ENCODE measurements around the gene B4GALT2.

B4GALT2 gene

DNA sequence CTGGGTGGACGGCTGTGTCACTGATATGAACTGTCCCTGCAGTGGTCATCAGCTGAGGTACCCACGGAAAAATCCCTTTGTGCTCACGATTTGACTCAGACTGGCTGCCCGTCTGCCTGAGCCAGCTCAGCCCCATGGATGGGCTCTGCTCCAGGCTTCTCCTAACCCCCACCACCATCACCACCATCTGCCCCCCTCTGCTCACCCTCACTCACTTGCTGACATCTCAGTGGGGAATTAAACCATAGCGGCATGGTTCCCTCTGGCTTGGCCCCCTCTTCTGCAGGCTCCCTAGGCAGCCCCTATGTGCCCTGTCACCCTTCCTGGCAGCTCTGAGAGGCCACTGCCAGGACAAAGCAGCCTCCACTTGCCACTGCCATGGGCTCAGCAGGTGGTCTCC lies 34.9 kb downstream of the B4GALT2 start:
- no peak for DNase-seq

DNA sequence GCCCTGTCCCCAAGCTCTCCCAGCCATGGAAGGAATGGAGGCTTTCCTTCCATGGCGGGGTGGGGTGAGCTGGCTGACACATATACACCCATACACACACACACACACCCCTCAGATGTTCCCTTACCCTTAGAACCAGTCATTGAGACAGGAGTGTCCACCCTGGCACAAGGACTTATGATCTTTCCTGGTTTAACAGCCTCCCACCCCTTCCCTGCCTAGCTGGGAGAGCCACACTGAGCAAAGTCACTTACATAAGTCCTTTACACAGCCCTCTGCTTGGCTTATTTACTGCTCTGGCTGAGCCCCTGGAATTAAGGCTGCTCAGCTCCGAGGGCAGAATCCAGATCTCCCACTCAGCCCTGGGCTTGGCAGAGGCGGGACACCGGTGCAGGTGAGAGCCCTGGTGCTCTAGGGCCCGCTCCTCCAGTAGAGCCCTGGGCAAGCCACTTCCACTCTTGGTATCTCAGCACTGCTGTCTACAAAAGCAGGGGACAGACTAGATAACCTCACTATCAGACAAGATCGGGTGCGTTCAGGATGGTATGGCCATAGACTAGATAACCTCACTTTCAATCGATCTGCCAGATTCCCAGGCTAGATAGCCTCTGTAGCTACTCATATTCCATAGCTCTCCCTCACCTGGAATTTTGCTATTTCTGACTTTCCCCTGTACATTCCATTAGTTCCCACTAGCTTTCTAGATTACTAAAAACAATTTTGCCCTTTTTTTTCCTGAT lies 35.5 kb downstream of the B4GALT2 start:
- DNase-seq, result no peak

DNA sequence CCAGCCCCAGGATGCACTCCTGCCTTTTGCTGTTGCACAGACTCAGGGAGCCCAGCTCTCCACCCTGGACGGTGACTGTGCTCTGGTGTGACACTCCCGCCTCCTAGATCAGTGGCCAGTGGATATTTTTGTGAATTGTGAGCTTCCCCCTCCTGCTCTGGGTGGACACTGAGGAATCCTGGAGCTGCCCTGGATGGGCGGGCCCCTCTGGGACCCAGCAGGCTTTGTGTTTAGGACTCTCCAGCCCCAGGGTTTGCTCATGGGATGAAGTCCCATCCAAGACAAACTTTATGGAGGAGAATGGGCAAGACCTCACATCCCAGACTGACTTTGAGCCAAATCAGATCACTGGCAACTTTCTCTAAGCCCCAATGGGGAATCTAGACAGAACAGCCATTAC lies 36.2 kb downstream of the B4GALT2 start:
- no peak for DNase-seq

DNA sequence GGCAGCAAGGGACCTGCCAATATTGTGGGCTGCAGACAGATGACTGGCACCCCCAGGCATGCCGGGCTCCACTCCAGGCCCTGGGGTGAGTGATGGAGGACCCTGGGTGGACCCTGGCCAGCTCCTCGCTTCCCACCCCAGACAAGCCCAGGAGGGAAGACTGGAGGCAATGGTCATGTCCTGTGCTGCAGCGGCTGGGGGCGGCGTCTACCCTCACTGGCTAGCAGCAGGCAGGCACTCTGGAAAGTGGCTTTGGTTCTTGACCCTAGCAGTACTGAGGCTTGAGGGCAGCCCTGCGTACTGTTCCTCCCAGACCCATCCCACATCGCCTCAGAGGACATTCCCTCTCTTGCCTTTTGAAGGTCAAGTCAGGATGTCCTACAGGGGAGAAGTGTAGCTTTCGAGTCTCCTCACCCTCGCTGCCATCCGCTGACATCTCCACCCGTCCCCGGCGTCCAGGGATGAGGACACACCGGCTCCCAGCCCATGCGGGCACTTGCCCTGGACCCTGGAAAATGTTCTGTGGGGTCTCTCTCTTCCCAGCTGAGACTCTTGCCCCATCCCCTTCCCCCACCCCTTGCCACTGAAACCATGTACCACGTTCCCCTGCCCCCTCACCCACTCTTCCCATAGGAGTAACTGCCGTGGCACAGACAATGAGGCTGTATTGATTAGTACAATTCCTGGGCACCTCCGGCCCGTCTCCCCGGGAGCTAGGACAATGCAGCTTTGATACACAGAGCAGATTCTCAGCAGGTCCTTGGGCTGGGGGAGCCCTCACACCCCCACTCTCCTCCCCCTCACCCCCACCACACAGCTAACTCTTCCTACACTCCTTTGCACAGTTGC lies 37.3 kb downstream of the B4GALT2 start:
- DNase-seq, result no peak

DNA sequence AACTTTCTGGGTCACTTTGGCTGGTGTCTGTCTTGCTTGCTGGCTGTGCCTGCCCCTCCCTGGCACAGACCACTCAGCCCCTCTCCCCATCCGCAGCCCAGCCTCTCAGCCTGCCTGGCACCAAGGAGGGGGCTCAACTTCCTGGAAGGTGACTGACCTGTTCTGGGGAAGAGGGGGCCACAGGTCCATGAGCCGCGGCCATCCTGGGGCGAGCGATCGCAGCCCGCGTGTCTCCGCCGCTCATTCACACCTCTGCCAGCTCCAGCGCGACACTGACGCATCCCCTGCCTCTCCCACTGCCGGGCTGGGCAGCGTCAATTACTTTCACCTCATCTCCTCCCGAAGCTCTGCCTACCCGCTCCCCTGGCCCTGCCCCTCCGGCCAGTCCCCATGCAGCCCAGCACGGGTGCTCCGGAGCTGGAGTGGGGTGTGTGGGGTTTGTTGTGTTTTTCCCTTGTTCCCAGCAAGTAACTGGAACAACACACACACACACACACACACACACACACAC lies 37.9 kb downstream of the B4GALT2 start:
- DNase-seq, result peak; percentile 8

DNA sequence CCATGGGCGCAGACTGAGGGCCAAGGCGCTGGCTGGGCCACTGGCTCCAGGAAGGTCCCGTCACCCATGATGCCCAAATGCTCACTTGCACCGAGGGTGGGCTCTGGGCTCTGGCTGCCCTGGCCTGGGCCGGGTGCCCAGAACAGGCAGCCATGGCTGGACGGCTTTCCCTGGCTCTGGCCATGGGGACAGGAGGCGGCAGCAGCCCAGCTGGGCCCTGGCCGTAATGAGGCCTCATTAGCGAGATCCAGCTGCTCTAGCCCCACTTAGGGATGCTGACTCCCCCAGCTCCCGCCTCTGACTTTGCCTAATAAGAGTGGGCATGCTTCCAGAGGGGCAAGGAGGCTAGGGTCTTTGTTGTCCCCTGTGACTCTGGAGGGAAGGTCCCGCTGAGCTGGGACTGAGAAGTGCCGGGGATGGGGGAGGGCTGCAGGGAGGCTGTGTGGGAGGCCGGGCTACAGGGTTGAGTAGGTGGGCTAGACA lies 40.5 kb downstream of the B4GALT2 start:
- DNase-seq, result peak; percentile 13

DNA sequence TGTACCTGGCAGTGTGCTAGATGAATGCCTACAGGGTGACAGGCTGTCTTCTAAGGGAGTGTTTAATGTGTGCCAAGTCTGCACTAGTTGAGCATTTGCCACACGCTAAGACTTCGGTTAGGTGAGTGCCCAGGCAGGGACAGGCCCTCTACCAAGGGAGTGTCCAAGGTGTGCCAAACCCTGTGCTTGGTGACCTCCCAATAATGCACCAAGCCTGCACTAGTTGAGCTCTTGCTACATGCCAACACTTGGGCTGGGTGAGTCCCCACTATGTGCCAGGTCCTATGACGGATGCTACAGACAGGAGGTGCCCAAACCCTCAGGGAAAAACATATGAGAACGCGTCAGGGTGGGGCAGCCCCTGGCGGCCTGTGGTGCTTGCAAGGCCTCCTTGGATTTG lies 41.5 kb downstream of the B4GALT2 start:
- peak; percentile 16 for DNase-seq

DNA sequence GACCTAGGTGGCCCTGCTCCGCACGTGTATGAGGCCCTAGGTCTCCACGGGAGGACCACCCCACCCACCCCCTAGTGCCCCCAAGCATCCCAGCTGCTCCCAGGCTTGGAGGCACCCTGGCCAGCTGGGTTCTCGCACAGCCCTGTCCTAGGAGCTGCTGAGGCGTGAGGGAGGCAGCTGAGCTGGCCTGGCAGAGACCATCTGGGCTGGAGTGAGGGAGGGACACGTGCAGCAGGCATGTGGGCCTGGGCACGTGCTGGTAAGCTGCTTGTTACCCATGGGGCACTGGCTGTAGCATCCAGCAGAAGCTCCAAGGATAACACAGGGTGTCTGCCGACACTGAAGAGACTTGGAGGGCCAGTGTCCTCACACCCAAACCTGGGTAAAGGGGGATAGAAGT lies 42.1 kb downstream of the B4GALT2 start:
- DNase-seq, result no peak

DNA sequence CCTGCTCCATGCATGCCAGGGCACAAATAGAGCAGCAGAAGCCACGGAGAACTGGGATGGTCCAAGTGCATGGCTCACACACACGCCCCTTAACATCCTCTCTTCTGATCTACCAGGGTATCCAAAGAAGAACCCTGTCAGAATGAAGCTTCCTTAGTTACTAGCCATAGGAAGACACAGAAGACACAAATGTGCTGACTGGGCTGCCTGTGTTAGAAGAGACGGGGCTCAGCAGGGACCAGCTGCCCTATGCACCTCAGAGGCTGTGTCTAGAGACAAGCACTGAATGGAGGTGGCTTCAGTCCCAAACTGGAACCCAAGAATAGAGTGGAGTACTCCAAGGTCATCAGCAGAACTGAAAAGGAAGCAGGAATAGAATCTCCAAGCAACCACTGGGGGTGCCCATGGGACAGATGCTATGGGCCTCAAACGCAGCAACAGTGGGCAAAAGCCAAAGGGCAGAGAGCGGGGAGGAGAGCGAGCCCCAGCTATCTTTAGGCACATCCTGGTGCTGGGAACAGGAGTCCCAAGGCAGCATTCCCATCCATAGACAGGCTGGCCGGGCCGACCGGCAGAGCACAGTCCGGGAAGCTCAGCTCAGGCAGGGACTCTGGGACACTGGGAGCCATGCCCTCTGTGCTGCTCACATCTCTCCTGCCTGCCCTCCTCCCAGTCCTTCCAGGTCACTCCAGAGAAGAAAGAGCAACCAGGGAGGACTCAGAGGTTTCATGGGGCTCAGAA lies 42.7 kb downstream of the B4GALT2 start:
- DNase-seq, result no peak

DNA sequence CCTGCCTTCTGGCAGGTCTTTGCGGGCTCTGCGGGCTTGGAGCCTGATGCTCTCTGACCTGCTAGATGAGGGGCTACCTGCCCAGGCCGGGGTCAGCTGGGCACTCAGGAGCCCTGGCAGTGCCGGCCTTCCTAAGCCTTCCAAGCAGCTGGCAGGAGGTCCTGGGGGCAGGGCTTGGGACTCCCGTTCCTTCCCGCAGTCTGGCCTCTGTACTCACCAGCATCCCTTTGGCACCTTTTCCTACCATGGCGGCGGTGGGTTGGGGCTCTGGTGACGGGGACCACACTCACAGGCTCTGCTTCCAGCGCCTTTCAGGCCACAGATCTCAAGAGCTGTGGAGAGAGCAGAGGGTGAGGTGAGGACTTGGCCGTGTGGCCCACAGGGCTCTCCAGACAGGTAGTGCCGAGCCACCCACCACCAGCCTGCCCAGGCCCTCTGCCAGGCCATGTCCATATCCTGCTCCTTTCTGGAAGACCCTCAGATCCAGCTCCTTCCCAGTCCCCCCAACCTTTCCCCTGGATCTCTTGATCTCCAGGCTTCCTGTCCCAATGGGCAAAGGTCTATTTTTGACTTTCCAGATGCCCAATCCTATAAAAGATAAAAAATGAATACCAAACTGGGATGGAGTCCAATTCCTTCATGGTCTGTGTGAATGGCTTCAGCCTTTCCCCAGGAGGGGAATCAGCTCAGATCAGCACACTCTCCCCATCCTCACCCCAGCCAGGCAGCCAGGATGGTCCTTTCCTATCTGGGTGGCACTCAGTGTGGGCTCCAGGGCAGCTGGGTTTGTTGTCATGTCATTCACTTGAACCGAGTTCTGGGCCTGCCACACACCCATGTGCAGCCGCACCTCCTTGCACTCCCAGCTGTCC lies 45.3 kb downstream of the B4GALT2 start:
- no peak for DNase-seq

DNA sequence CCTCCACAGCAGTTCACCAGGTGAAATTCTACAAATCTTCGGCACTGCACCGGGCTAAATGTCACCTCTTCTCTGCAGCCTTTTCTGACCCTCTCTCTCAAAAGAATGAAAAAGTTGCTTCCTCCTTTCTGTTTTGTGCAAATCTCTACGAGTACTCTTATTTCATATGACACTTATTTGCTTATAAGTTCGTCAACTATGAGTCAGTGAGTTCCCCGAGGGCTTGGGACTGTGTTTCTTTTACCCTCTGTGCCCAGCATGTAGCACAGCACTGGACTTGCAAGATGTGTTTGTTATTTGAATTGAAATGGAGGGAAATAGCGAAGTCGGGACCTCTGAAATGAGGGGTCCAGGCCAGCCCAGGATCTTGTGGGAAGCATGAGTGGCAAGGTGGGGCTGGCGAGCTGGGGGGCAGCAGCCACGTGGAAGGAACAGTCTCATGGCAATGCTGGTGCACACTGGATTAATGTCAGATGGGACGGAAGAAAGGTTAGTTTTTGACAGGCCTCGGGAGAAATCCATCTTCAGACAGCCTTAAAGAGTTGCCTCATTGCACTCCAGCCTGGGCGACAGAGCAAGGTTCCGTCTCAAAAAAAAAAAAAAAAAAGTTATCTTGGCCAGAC lies 46.0 kb downstream of the B4GALT2 start:
- DNase-seq, result no peak

DNA sequence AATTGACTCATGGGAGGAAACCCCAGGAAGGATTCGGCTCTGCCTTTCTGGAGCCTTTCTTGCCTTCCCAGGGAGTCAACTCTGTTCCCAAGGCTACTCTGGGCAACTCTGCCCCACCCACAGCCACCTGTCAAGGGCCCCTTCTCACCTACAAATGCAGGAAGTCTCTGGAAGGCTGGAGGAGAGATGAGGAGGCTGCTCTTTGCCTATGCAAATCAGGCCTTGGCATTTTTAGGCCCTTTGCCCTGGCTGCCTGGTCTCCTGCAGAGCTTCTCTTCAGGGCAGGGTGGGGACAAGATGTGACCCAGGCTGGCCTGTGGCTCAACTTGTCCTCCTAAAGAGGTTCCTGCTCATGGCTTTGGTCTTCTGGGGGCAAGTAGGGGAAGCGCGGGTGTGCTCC lies 46.8 kb downstream of the B4GALT2 start:
- no peak for DNase-seq

DNA sequence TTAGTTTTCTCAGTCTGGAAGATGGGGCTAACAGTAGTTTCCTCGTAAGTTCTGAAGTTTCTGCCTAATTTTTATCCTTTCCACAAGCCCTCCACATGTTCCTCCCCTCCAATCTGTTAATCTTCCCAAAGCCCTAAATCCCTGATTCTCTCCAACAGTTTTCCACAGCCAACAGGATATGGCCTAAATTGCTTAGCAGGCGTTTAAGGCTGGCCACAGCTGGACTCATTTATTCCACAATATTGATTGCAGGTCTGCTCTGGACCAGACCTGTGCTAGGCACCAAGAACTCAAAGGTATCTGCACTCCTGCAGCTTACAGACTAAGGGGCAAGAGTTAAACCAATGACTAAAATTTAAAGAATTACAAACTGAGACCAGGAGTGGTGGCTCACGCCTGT lies 48.3 kb downstream of the B4GALT2 start:
- DNase-seq, result no peak

DNA sequence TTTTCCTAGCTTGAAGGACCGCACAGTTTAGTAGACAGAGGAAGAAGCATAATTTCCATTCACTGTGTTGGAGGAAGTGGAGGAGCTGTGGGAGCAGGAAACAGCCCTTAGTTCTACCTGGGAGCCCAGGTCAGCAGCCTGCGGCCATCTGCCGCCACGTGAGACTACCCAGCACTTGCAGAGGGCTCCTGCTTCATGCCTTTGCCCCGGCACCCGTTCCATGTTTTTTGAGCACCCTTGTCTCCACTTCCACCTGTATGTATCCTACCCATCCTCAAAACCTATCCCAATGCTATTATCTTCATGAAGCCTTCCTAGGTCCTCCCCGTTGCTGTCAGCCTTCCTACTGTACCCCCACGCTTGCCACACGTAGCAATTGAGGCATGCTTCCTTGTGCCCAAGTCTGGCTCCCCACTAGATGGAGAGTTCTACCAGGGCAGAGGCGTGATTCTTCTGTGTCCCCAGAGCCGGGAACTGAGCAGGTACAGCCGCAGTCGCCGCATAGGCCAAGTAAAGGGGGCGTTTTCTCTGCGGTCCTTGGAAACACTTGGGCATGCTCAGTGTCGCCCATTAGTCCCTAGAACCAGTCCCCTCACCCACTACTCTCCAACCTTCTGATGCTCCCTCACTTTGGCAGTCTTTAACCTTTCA lies 50.4 kb downstream of the B4GALT2 start:
- DNase-seq, result no peak

DNA sequence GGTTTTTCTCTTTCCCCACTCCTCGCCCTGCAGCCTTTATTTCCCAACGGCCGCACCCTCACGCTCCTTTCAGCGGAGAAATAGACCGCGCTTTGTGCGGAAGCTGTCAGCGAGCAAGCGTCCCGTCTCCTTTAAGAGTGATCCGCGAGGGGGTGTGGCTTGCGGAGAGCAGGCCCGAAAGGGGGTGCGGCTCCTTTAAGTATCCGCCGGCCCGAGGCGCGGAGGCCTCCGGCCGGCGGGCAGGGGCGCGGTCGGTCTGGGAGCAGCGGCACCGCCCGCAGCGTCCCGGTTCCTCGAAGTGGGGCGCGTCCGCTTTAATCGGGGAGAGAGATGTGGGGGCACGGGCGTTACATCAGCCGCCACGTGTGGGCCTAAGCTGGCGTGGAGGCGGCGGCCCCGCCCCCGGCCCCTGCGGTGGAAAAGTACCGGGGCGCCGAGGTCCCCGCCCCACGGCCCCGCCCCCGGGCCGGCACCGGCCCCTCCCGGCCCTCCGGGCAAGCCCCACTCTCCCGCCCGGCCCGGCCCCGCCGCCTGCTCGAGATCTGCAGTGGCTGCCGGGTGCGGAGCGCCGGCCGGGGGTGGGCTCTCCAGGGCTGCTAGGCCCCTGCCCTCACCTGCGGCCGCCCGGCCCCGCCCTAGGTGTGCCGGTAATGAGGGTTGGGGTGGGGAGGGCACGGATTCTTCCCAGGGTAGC lies 51.0 kb downstream of the B4GALT2 start:
- peak; percentile 89 for DNase-seq

DNA sequence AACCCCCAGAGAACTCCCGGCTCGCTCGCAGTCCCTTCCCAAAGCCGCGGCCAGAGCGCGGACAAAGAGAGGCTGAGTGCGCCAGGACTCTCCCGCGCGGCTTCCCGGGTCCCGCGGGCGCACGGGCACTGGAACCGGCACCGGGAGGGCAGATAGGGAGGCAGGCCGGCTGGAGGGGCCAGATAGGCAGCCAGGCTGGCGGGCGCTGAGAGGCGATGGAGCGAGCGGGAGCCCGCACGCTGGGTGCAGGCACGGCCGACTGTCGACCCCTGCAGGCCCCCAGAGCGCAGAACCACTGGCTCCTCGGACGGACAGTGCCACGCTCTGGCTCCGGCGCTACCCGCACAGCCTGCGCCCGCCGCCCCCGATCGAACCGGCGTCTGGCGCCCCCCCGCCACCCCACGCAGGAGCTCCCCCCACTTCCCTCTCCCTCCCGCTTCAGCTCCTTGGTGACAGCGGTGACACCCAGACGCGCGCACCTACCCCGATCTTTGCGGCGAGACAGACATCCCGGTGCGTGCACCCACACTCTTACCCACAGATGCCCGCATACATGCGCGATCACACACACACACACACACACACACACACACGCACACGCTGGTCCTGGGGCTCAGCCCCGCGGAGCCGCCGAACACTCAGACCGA lies 51.7 kb downstream of the B4GALT2 start:
- peak; percentile 67 for DNase-seq

DNA sequence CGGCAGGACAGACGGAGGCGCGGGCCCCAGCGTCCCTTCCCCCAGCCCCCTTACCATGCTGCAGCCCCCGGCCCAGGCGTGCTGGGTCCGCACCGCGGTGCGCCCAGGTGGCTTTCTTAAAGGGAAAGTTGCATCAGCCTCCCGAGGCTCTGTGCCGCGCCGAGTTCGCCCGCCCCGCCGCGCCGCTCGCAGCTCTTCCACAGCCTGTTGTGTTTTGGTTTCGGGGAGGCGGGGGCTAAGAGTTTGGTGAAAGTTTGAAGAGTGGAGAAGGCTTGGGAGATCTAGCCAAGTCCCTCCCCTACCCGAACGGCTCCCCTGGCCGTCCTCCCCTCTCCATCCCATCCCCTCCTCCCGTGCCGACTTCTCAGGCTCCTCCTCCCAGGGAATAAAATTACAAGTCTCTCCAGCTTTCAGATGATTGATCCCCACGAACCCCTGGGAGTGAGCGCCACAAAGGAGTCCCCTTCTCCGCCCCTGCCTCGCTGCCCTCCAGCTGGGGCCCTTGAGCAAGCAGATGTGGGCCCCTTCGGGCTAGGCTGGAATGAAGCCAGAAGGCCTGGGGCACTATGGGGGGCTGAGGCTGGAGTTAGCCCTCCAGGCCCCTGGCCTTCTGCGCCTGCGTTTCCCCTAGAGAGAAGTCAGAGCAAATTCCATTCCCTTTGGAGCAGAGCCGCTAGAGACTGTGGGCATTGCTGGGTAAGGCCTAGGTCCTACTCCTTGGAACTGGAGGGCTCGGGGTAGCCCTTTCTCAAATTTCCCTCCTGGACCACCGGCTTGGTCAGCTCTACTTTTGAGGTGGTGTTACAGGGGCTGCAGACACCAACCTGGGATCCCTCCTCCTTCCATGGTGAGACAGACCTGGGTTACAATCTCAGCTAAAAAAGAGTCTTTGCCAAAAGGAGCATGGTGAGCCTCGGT lies 52.5 kb downstream of the B4GALT2 start, which contains the start of gene SLC6A9:
Gene SLC6A9, minus strand, starts transcription at position 211 of the 918 bp plus-strand sequence. CDS start 7,185 bp downstream, outside the sequence.
- peak; percentile 82 for DNase-seq

DNA sequence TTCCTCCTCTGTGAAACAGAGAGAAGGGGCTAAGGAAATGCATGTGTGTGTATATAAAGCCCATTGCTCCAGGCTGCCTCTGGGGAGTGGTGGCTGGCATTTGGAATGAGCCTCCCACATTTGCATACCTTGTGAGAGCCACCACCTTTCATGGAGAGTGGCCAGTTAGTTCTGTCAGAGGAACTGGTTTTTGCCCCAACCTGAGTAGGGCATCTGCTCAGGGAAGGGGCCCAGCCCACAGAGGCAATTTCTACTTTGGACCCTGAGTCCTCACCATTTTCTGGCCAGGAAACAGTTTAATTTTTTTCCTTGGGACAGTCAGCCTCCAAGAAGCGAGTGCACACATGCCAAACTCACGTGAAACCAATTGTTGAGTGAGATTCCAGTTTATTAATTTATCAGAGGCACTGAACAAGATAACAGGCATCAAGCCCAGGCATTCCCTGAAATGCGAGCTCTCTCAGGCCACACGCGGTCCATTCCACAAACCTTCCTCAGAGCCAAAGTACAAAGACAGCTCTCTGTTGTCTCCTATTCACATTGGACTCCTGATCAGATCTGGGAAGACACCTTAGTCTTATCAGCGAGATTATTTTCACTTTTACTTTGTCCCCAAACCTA lies 53.3 kb downstream of the B4GALT2 start:
- no peak for DNase-seq
